Neuronal stem cell (in vitro differentiated cells): ENCODE measurements around the gene RAD9A.

Experiments used
- DNase-seq: peaks from one replicate; pipeline ENCODE4 v3.0.0-alpha.2; 2013; ENCODE audit warnings: low spot score
- H2AFZ ChIP-seq: one replicate; pipeline ENCODE4 v1.6.1; 2013; ENCODE audit warnings: mild to moderate bottlenecking, low read length, inconsistent platforms
- H2AK5ac ChIP-seq: 2 replicates; pipeline ENCODE4 v1.6.1; 2013; ENCODE audit warnings: low read depth, mild to moderate bottlenecking, inconsistent platforms, low read length, moderate library complexity, mixed read lengths
- H2BK120ac ChIP-seq: 2 replicates; pipeline ENCODE4 v1.6.1; 2013; ENCODE audit warnings: low read depth, mild to moderate bottlenecking, inconsistent platforms, low read length, moderate library complexity, mixed read lengths
- H2BK12ac ChIP-seq: one replicate; pipeline ENCODE4 v1.6.1; 2013; ENCODE audit warnings: low read length, inconsistent platforms
- H2BK15ac ChIP-seq: 2 replicates; pipeline ENCODE4 v1.6.1; 2013; ENCODE audit warnings: mild to moderate bottlenecking, low read length, inconsistent platforms, mixed read lengths
- H2BK5ac ChIP-seq: one replicate; pipeline ENCODE4 v1.6.1; 2013; ENCODE audit warnings: inconsistent platforms, mild to moderate bottlenecking, low read length, moderate library complexity
- H3K14ac ChIP-seq: one replicate; pipeline ENCODE4 v1.6.1; 2013; ENCODE audit warnings: low read length, inconsistent platforms
- H3K18ac ChIP-seq: 2 replicates; pipeline ENCODE4 v1.6.1; 2013; ENCODE audit warnings: low read length, inconsistent platforms
- H3K23ac ChIP-seq: 2 replicates; pipeline ENCODE4 v1.6.1; 2013; ENCODE audit warnings: low read depth, mild to moderate bottlenecking, mixed read lengths, low read length, inconsistent platforms; ENCODE audit not compliant: poor library complexity
- H3K27ac ChIP-seq: replicated peaks from 3 replicates; pipeline ENCODE4 v1.5.1; 2013; ENCODE audit warnings: low read length, inconsistent platforms
- H3K27me3 ChIP-seq, 3 experiments: 2 replicates each; pipeline ENCODE4 v1.6.1; 2013; ENCODE audit warnings: low read length in 3 of 3, mild to moderate bottlenecking in 2 of 3, inconsistent platforms in 1 of 3, low read depth in 1 of 3, mixed read lengths in 1 of 3, moderate library complexity in 1 of 3; ENCODE audit not compliant: control insufficient read depth in 3 of 3, insufficient read depth in 3 of 3
- H3K36me3 ChIP-seq, 2 donors: replicated peaks in 1 of 2; 2 replicates each; pipeline ENCODE4 v1.6.1; 2013; ENCODE audit warnings: low read length in 2 of 2; ENCODE audit not compliant: control insufficient read depth in 2 of 2, insufficient read depth in 2 of 2
- H3K4ac ChIP-seq: 2 replicates; pipeline ENCODE4 v1.6.1; 2013; ENCODE audit warnings: inconsistent platforms, mild to moderate bottlenecking, low read length, moderate library complexity
- H3K4me1 ChIP-seq, 2 donors: 1 replicate in 1 of 2; 2 replicates in 1 of 2; pipeline ENCODE4 v1.6.1; 2013; ENCODE audit warnings: low read length in 2 of 2, low read depth in 1 of 2; ENCODE audit not compliant: control insufficient read depth in 2 of 2, insufficient read depth in 1 of 2
- H3K4me2 ChIP-seq: one replicate; pipeline ENCODE4 v1.6.1; 2013; ENCODE audit warnings: mild to moderate bottlenecking, low read length, inconsistent platforms; ENCODE audit not compliant: insufficient read depth, poor library complexity, severe bottlenecking
- H3K4me3 ChIP-seq, 2 donors: 2 replicates each; pipeline ENCODE4 v1.5.1; 2013; ENCODE audit warnings: low read length in 2 of 2, mild to moderate bottlenecking in 2 of 2, inconsistent platforms in 1 of 2, moderate library complexity in 1 of 2
- H3K79me1 ChIP-seq: one replicate; pipeline ENCODE4 v1.6.1; 2013; ENCODE audit warnings: low read depth, mild to moderate bottlenecking, inconsistent platforms, low read length, moderate library complexity
- H3K9ac ChIP-seq: one replicate; pipeline ENCODE4 v1.6.1; 2013; ENCODE audit warnings: mild to moderate bottlenecking, low read depth, low read length, inconsistent platforms; ENCODE audit not compliant: poor library complexity
- H3K9me3 ChIP-seq, 2 donors: replicated peaks in 1 of 2; 2 replicates each; pipeline versions ENCODE3 to v1.6.1; 2013; ENCODE audit warnings: low read length in 2 of 2, mild to moderate bottlenecking in 2 of 2, inconsistent platforms in 1 of 2, low read depth in 1 of 2, mixed read lengths in 1 of 2, moderate library complexity in 1 of 2; ENCODE audit not compliant: control insufficient read depth in 2 of 2, insufficient read depth in 1 of 2
- H4K8ac ChIP-seq: one replicate; pipeline ENCODE4 v1.6.1; 2013; ENCODE audit warnings: low read depth, mild to moderate bottlenecking, inconsistent platforms, low read length, moderate library complexity
- H4K91ac ChIP-seq: one replicate; pipeline ENCODE4 v1.6.1; 2013; ENCODE audit warnings: low read length, low read depth, mild to moderate bottlenecking, inconsistent platforms; ENCODE audit not compliant: poor library complexity
- WGBS, 2 donors: extraction: QIAGEN DNeasy Blood & Tissue Kit; methylation state at CpG; one replicate each; pipeline ENCODE4 v1.1.7; 2013; ENCODE audit warnings: missing lambda C conversion rate in 2 of 2, mixed read lengths in 1 of 2; ENCODE audit not compliant: insufficient read length in 2 of 2, insufficient replicate concordance in 1 of 2; ENCODE audit errors: extremely low coverage in 2 of 2; 5-methylcytosine and 5-hydroxymethylcytosine counted together

Gene RAD9A

GRCh38 chr11:67345920-67346819, 45.6 kb upstream of the RAD9A start:
- Histone ChIP-seq H3K27me3 (no peaks in the 10 kb centered on the region), H3K27ac (no peak overlapping the region), H4K8ac (no peak overlapping the region), H2AFZ (peak overlapping the region; percentile 49), H2BK12ac (no peak overlapping the region), H3K4me3 (peak overlapping the region in 1 of 2 donors; percentile 38), H4K91ac (no peak overlapping the region), H3K9me3 (no peaks in the 10 kb centered on the region), H3K79me1 (no peaks in the 10 kb centered on the region), H3K4me2 (no peak overlapping the region), H3K9ac (no peak overlapping the region), H3K4me1 (peaks cover 0 to 3% of the 10 kb centered on the region in 2 donors), H2BK5ac (no peak overlapping the region), H2BK120ac (no peak overlapping the region), H3K14ac (no peak overlapping the region), H3K23ac (no peak overlapping the region), H3K18ac (no peak overlapping the region), H3K36me3 (no peaks in the 10 kb centered on the region), H2BK15ac (no peak overlapping the region), H3K4ac (no peak overlapping the region), H2AK5ac (no peak overlapping the region)
- WGBS, 2 donors = no CpG with 5 or more reads among the region's 7 CpGs
- no peak for DNase-seq

GRCh38 chr11:67347964-67348749, 43.6 kb upstream of the RAD9A start:
- H3K18ac ChIP-seq = no peak overlapping the region
- peaks cover 3 to 11% of the 10 kb centered on the region in 2 donors for H3K4me1 ChIP-seq
- no peak overlapping the region for H4K8ac ChIP-seq
- H3K27ac ChIP-seq = no peak overlapping the region
- no peak overlapping the region for H2AFZ ChIP-seq
- no peak overlapping the region for H2AK5ac ChIP-seq
- peaks cover 1% of the 10 kb centered on the region for H3K79me1 ChIP-seq
- DNase-seq = no peak
- H2BK120ac ChIP-seq = no peak overlapping the region
- H2BK15ac ChIP-seq = no peak overlapping the region
- no peak overlapping the region for H3K14ac ChIP-seq
- H3K27me3 ChIP-seq = no peaks in the 10 kb centered on the region
- H3K9ac ChIP-seq = no peak overlapping the region
- H4K91ac ChIP-seq = no peak overlapping the region
- no peaks in the 10 kb centered on the region for H3K9me3 ChIP-seq
- H2BK12ac ChIP-seq = no peak overlapping the region
- H3K23ac ChIP-seq = no peak overlapping the region
- H3K4me3 ChIP-seq = no peak overlapping the region
- no peak overlapping the region for H3K4me2 ChIP-seq
- no peak overlapping the region for H2BK5ac ChIP-seq
- WGBS, 2 donors = no CpG with 5 or more reads among the region's 11 CpGs
- H3K36me3 ChIP-seq = no peaks in the 10 kb centered on the region
- no peak overlapping the region for H3K4ac ChIP-seq

- H4K91ac ChIP-seq = no peak overlapping the region
- H2BK15ac ChIP-seq = no peak overlapping the region
- no peak overlapping the region for H2BK12ac ChIP-seq
- no CpG with 5 or more reads among the region's 5 CpGs for WGBS, 2 donors
- H2BK5ac ChIP-seq = no peak overlapping the region
- no peak overlapping the region for H3K23ac ChIP-seq
- H3K9me3 ChIP-seq = no peaks in the 10 kb centered on the region
- no peak overlapping the region for H3K14ac ChIP-seq
- DNase-seq = no peak
- no peak overlapping the region for H2AFZ ChIP-seq
- H3K4me3 ChIP-seq = no peak overlapping the region
- peaks cover 1% of the 10 kb centered on the region for H3K79me1 ChIP-seq
- H3K4me1 ChIP-seq = peaks cover 6 to 13% of the 10 kb centered on the region in 2 donors
- H3K4ac ChIP-seq = no peak overlapping the region
- no peaks in the 10 kb centered on the region for H3K27me3 ChIP-seq
- no peak overlapping the region for H2BK120ac ChIP-seq
- H2AK5ac ChIP-seq = no peak overlapping the region
- no peak overlapping the region for H4K8ac ChIP-seq
- H3K9ac ChIP-seq = no peak overlapping the region
- no peak overlapping the region for H3K18ac ChIP-seq
- H3K4me2 ChIP-seq = no peak overlapping the region
- no peaks in the 10 kb centered on the region for H3K36me3 ChIP-seq
- H3K27ac ChIP-seq = no peak overlapping the region
Measured at GRCh38 chr11:67349036-67349435, 42.8 kb upstream of the RAD9A start.

GRCh38 chr11:67349457-67349856, 42.3 kb upstream of the RAD9A start:
- H3K4me1 ChIP-seq = peaks cover 9 to 17% of the 10 kb centered on the region in 2 donors
- no peak overlapping the region for H2BK5ac ChIP-seq
- no peaks in the 10 kb centered on the region for H3K27me3 ChIP-seq
- no peak overlapping the region for H3K9ac ChIP-seq
- no peak overlapping the region for H2BK15ac ChIP-seq
- no peak overlapping the region for H3K23ac ChIP-seq
- no peak overlapping the region for H2AK5ac ChIP-seq
- no peak overlapping the region for H4K8ac ChIP-seq
- H3K79me1 ChIP-seq = peaks cover 1% of the 10 kb centered on the region
- no peak overlapping the region for H4K91ac ChIP-seq
- no peaks in the 10 kb centered on the region for H3K9me3 ChIP-seq
- H3K4ac ChIP-seq = no peak overlapping the region
- no peak overlapping the region for H2AFZ ChIP-seq
- DNase-seq = no peak
- H3K14ac ChIP-seq = no peak overlapping the region
- no peak overlapping the region for H3K18ac ChIP-seq
- H3K4me2 ChIP-seq = no peak overlapping the region
- no peak overlapping the region for H3K27ac ChIP-seq
- no peak overlapping the region for H2BK12ac ChIP-seq
- no peaks in the 10 kb centered on the region for H3K36me3 ChIP-seq
- no peak overlapping the region for H3K4me3 ChIP-seq
- no peak overlapping the region for H2BK120ac ChIP-seq
- no CpG with 5 or more reads among the region's 2 CpGs for WGBS, 2 donors
